WTC11 (cell line): ENCODE results near the gene ACY1. TPM values are rescaled to one million over a fixed set of nuclear protein-coding genes. Genes with fewer than 3 reads are reported as not detected.

Experiments used
- ATAC-seq: fragments of 200-7000 bp; cut with Tn5 transposase; 2 replicates; pipeline ENCODE4 v1.10.0; 2021; ENCODE audit warnings: mild to moderate bottlenecking, moderate library complexity
- CTCF ChIA-PET: fragments of 300-600 bp; sonication (Branson Sonifier 250); formaldehyde crosslinking; loops from one replicate; lab custom pipeline; 2021; ENCODE audit warnings: antibody characterized with exemption; lab: Charles Lee
- POLR2A ChIA-PET: fragments of 350-600 bp; sonication (Branson Sonifier 250); formaldehyde crosslinking; loops from one replicate; lab custom pipeline; 2021; ENCODE audit warnings: antibody characterized with exemption; lab: Charles Lee
- DNase-seq: peaks from one replicate; pipeline ENCODE4 v3.0.0; 2021; ENCODE audit warnings: low spot score
- H3K27ac Mint-ChIP-seq: 2 replicates; pipeline ENCODE4 v1.8.0; 2021; ENCODE audit warnings: mixed read lengths
- H3K27me3 Mint-ChIP-seq: 2 replicates; pipeline ENCODE4 v1.8.0; 2021; ENCODE audit warnings: low read depth, mild to moderate bottlenecking, moderate library complexity, mixed read lengths
- H3K36me3 Mint-ChIP-seq: 2 replicates; pipeline ENCODE4 v1.8.0; 2021; ENCODE audit warnings: mixed read lengths
- H3K4me1 Mint-ChIP-seq: 2 replicates; pipeline ENCODE4 v1.8.0; 2022; ENCODE audit warnings: mixed read lengths
- H3K4me3 Mint-ChIP-seq: 2 replicates; pipeline ENCODE4 v1.8.0; 2021; ENCODE audit warnings: mild to moderate bottlenecking, moderate library complexity, mixed read lengths
- H3K9me3 Mint-ChIP-seq: 2 replicates; pipeline ENCODE4 v1.8.0; 2021; ENCODE audit warnings: mixed read lengths
- AFF4 ChIP-seq: sonication (generic); formaldehyde crosslinking; IDR thresholded peaks from 2 replicates; pipeline ENCODE4 v1.8.1; 2023; ENCODE audit warnings: mild to moderate bottlenecking, missing genetic modification reagents, borderline replicate concordance
- CBFB ChIP-seq: sonication (generic); formaldehyde crosslinking; IDR thresholded peaks from 2 replicates; pipeline ENCODE4 v1.8.1; 2022; ENCODE audit warnings: mild to moderate bottlenecking, low read depth, missing genetic modification reagents
- E2F1 ChIP-seq: sonication (generic); formaldehyde crosslinking; IDR thresholded peaks from 2 replicates; pipeline ENCODE4 v1.8.0; 2022; ENCODE audit warnings: mild to moderate bottlenecking, missing genetic modification reagents
- E2F4 ChIP-seq: sonication (generic); formaldehyde crosslinking; IDR thresholded peaks from 2 replicates; pipeline ENCODE4 v1.8.1; 2022; ENCODE audit warnings: low read depth, mild to moderate bottlenecking, moderate library complexity, missing genetic modification reagents, borderline replicate concordance
- EMX1 ChIP-seq: fragments of 250-450 bp; sonication (Bioruptor Pico); IDR thresholded peaks from 2 replicates; pipeline ENCODE4 v1.8.0; 2021; ENCODE audit warnings: mild to moderate bottlenecking
- ERG ChIP-seq: fragments of 250-450 bp; sonication (Bioruptor Pico); IDR thresholded peaks from 2 replicates; pipeline ENCODE4 v1.8.0; 2021; ENCODE audit warnings: mild to moderate bottlenecking
- FOXJ3 ChIP-seq: sonication (generic); formaldehyde crosslinking; IDR thresholded peaks from 2 replicates; pipeline ENCODE4 v1.9.0; 2021; ENCODE audit warnings: missing genetic modification reagents, mild to moderate bottlenecking, borderline replicate concordance
- FOXP1 ChIP-seq: sonication (generic); formaldehyde crosslinking; IDR thresholded peaks from 2 replicates; pipeline ENCODE4 v1.8.0; 2022; ENCODE audit warnings: missing genetic modification reagents, mild to moderate bottlenecking, moderate library complexity, borderline replicate concordance
- HMGXB4 ChIP-seq: sonication (generic); formaldehyde crosslinking; IDR thresholded peaks from 2 replicates; pipeline ENCODE4 v1.8.1; 2023; ENCODE audit warnings: mild to moderate bottlenecking, moderate library complexity, missing genetic modification reagents
- MLX ChIP-seq: sonication (generic); formaldehyde crosslinking; IDR thresholded peaks from 2 replicates; pipeline ENCODE4 v1.8.1; 2023; ENCODE audit warnings: mild to moderate bottlenecking, missing genetic modification reagents, moderate library complexity
- PREB ChIP-seq: sonication (generic); formaldehyde crosslinking; IDR thresholded peaks from 2 replicates; pipeline ENCODE4 v1.8.1; 2022; ENCODE audit warnings: mild to moderate bottlenecking, missing genetic modification reagents, moderate library complexity, borderline replicate concordance
- SP1 ChIP-seq: sonication (generic); formaldehyde crosslinking; conservative IDR thresholded peaks from 2 replicates; pipeline ENCODE4 v1.8.1; 2022; ENCODE audit warnings: missing genetic modification reagents
- ZBTB21 ChIP-seq: sonication (generic); formaldehyde crosslinking; IDR thresholded peaks from 2 replicates; pipeline ENCODE4 v1.8.1; 2023; ENCODE audit warnings: mild to moderate bottlenecking, missing genetic modification reagents, borderline replicate concordance
- ZMAT4 ChIP-seq: fragments of 250-450 bp; sonication (Bioruptor Pico); IDR thresholded peaks from 2 replicates; pipeline ENCODE4 v1.9.0; 2021; ENCODE audit warnings: mild to moderate bottlenecking
- ZNF281 ChIP-seq: sonication (generic); formaldehyde crosslinking; IDR thresholded peaks from 2 replicates; pipeline ENCODE4 v1.8.0; 2023; ENCODE audit warnings: mild to moderate bottlenecking, missing genetic modification reagents
- total RNA-seq: library from RNA; stranded (reverse); gene quantifications from 3 replicates; pipeline ENCODE4 v1.2.3, GENCODE V29; 2021

Gene ACY1
- total RNA-seq, 1 experiment from 2014 or later = 53.8 TPM

GRCh38 chr3:51946796-51947195, 36.5 kb upstream of the ACY1 start:
- Mint-ChIP-seq H3K36me3 (no peaks in the 10 kb centered on the region), H3K4me1 (peaks cover 5% of the 10 kb centered on the region; the same call in 1 of the 2 replicates), H3K27me3 (peaks cover 28% of the 10 kb centered on the region), H3K27ac (no peak overlapping the region), H3K9me3 (no peaks in the 10 kb centered on the region), H3K4me3 (no peak overlapping the region)
- ChIA-PET POLR2A (no interaction called here), CTCF (interaction anchor here (1.2 kb wide), 1 partner anchor 127 kb away, joined by 4 read pairs; no protein-coding TSS in a partner anchor)
- TF ChIP-seq MLX (CRISPR knock-in tag) = no peak
- ATAC-seq (no peak), DNase-seq (no peak)

- Mint-ChIP-seq H3K9me3 (no peaks in the 10 kb centered on the region), H3K4me1 (peaks cover 3% of the 10 kb centered on the region; the same call in 1 of the 2 replicates), H3K27ac (no peak overlapping the region), H3K36me3 (no peaks in the 10 kb centered on the region), H3K27me3 (peaks cover 33% of the 10 kb centered on the region), H3K4me3 (no peak overlapping the region)
- ATAC-seq (no peak), DNase-seq (no peak)
- ChIA-PET CTCF (interaction anchor here (1.2 kb wide), 1 partner anchor 127 kb away, joined by 4 read pairs; no protein-coding TSS in a partner anchor), POLR2A (no interaction called here)
- no peak for TF ChIP-seq E2F4 (CRISPR knock-in tag)
- TF ChIP-seq AFF4 (CRISPR knock-in tag) = no peak
- no peak for TF ChIP-seq PREB (CRISPR knock-in tag)
- TF ChIP-seq ERG (CRISPR knock-in tag) = no peak
- no peak for TF ChIP-seq EMX1
- no peak for TF ChIP-seq FOXJ3 (CRISPR knock-in tag)
- no peak for TF ChIP-seq ZBTB21
- no peak for TF ChIP-seq CBFB (CRISPR knock-in tag)
- no peak for TF ChIP-seq SP1 (CRISPR knock-in tag)
- no peak for TF ChIP-seq HMGXB4 (CRISPR knock-in tag)
- TF ChIP-seq FOXP1 = no peak
- no peak for TF ChIP-seq ZNF281 (CRISPR knock-in tag)
- TF ChIP-seq ZMAT4 = no peak
- TF ChIP-seq E2F1 (CRISPR knock-in tag) = no peak
Observed at GRCh38 chr3:51947215-51947900, 36.0 kb upstream of the ACY1 start.
